Lower leg skin (tissue), 4 donors: Measurements from ENCODE around the gene ERCC2. TPM values are rescaled to one million over a fixed set of nuclear protein-coding genes. Genes with fewer than 3 reads are reported as not detected.

Source experiments
- DNase-seq, 2 donors: peaks; one replicate each; pipeline ENCODE4 v3.0.0-alpha.2; 2019; ENCODE audit warnings: low spot score in 2 of 2
- H3K4me3 ChIP-seq: fragments of 200-600 bp; sonication (generic); 2 replicates; pipeline ENCODE4 v1.5.1; 2017; ENCODE audit warnings: mild to moderate bottlenecking, low read depth; ENCODE audit not compliant: poor library complexity, severe bottlenecking
- POLR2A ChIP-seq, 2 donors: fragments of 450-650 bp; IDR thresholded peaks; one replicate each; pipeline ENCODE4 v1.6.1; 2016 to 2017; ENCODE audit warnings: antibody characterized with exemption in 2 of 2, mild to moderate bottlenecking in 1 of 2, moderate library complexity in 1 of 2
- WGBS, 2 donors: methylation state at CpG; one replicate each; pipeline ENCODE4 v1.1.5; 2018; 5-methylcytosine and 5-hydroxymethylcytosine counted together
- intact Hi-C: fragments of 100-400 bp; cut with DNase I; formaldehyde crosslinking; loops from one replicate; pipeline ENCODE4 v1.15.0; 2023; ENCODE audit warnings: low total_unique reads
- total RNA-seq, 4 donors: library from RNA; depleted of rRNA; stranded (reverse); fragments of >200 nt; gene quantifications; one replicate each; pipeline ENCODE4 v1.1.0, GENCODE V29; 2016
- TF ChIP-seq, protein P1 (sequence below), 3 donors: fragments of 450-650 bp; IDR thresholded peaks; one replicate each; pipeline ENCODE4 v1.5.1; 2016; ENCODE audit warnings: antibody characterized with exemption in 3 of 3, mild to moderate bottlenecking in 3 of 3, moderate library complexity in 2 of 3

ERCC2 gene
- total RNA-seq, 4 donors from 2014 or later = 8.5 to 22.4 (median 9.8) TPM

DNA sequence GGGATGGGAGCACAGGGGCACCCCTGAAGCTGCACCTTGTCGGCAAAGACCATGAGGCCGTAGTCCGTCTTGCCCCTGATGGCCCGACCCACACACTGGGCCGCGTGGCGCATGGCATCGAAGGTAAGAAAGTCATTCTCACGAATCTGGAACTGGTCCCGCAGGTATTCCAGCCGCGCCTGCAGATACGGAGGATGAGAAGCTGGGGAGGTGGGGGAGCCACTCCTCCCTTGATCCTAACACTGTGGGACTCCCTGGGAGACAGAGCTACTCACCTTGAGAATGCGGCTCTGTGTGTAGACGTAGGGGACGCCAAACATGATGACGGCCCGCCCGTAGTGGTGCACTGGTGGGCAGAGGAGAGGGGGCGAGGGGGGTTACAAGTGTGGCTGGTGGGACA, 17.9 kb downstream of the ERCC2 start:
- DNase-seq = no peak
- intact Hi-C loops = no loop called here
- TF ChIP-seq, protein P1, sequence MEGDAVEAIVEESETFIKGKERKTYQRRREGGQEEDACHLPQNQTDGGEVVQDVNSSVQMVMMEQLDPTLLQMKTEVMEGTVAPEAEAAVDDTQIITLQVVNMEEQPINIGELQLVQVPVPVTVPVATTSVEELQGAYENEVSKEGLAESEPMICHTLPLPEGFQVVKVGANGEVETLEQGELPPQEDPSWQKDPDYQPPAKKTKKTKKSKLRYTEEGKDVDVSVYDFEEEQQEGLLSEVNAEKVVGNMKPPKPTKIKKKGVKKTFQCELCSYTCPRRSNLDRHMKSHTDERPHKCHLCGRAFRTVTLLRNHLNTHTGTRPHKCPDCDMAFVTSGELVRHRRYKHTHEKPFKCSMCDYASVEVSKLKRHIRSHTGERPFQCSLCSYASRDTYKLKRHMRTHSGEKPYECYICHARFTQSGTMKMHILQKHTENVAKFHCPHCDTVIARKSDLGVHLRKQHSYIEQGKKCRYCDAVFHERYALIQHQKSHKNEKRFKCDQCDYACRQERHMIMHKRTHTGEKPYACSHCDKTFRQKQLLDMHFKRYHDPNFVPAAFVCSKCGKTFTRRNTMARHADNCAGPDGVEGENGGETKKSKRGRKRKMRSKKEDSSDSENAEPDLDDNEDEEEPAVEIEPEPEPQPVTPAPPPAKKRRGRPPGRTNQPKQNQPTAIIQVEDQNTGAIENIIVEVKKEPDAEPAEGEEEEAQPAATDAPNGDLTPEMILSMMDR (IDR thresholded peaks at IDR 0.05) = no peak
- TF ChIP-seq POLR2A (IDR thresholded peaks at IDR 0.05) = no peak
- 75 to 93% methylated on average over 20 of the region's 20 CpGs for WGBS, 2 donors
- H3K4me3 ChIP-seq = no peak overlapping the region

DNA sequence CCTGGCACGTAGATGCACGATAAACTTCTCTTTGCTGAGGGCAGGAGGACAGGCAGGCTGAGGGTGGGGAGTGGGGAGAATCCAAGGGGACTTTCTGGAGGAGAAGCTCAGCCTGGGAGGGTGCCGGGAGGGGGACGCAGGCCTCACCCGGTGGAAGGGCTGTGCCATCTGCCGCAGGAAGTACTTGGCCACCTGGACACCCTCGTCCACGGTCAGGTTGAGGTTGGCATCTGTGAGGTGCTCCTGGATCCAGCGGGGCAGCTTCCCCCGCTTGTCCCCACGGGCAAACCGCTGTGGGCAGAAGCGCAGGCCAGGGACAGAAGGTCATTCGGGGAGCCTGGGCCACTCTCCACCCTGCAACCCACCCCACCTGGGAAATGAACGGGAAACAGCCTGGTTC, 18.3 kb downstream of the ERCC2 start:
- intact Hi-C loops = no loop called here
- TF ChIP-seq, protein P1 (IDR thresholded peaks at IDR 0.05) = no peak
- TF ChIP-seq POLR2A (IDR thresholded peaks at IDR 0.05) = no peak
- H3K4me3 ChIP-seq = no peak overlapping the region
- no peak for DNase-seq
- WGBS, 2 donors = 88 to 94% methylated on average over 15 of the region's 15 CpGs

DNA sequence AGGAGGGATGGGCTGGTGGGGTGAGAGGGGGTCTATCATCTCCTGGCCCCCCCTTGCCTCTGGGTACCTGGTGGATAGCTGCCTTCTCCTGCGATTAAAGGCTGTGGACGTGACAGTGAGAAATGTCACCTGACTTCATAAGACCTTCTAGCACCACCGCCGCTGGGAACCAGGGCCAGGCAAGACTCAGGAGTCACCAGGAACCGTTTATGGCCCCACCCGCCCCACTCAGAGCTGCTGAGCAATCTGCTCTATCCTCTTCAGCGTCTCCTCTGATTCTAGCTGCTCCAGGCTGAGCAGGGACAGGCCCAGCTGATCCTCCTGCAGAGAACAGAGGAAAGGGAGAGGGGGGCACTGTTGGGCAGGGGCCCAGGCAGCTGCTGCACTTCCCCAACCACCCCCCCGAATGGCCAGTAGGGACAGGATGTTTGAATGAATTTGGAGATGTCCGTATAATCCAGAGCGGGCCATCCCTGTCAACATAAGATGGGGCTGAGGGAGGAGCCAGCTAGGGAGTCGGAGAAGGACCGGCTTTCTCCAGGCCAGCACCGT, 18.9 kb downstream of the ERCC2 start:
- TF ChIP-seq, protein P1 (IDR thresholded peaks at IDR 0.05) = no peak
- TF ChIP-seq POLR2A (IDR thresholded peaks at IDR 0.05) = no peak
- WGBS, 2 donors = 68 to 69% methylated on average over 13 of the region's 13 CpGs
- no peak for DNase-seq
- intact Hi-C loops = no loop called here
- no peak overlapping the region for H3K4me3 ChIP-seq

DNA sequence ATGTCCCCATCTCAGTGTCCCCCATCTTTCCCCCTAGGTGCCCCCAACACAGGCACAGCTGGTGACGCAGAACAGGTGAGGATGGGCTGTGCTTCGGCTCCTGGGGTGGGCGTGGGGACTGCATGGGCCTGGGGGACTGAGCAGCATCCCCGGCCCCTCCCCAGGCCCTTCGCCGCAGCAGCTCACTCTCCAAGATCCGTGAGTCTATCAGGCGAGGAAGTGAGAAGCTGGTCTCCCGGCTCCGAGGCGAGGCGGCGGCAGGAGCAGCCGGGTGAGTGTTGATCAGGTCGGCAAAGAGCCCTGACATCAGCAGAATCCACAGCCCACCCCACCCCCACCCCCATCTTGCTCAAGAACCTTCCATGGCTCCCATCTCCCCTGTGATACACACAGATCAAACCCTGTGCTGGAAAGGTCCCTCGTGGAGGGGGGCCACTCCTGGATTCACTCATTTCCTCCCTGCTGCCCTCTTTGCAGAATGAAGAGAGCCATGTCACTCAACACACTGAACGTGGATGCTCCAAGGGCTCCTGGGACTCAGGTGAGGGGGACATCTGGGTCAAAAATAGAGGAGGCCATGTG, 19.8 kb downstream of the ERCC2 start:
- intact Hi-C loops = no loop called here
- WGBS, 2 donors = 86 to 88% methylated on average over 6 to 17 of the region's 17 CpGs
- no peak overlapping the region for H3K4me3 ChIP-seq
- TF ChIP-seq, protein P1 (IDR thresholded peaks at IDR 0.05) = no peak
- TF ChIP-seq POLR2A (IDR thresholded peaks at IDR 0.05) = no peak
- DNase-seq = no peak

DNA sequence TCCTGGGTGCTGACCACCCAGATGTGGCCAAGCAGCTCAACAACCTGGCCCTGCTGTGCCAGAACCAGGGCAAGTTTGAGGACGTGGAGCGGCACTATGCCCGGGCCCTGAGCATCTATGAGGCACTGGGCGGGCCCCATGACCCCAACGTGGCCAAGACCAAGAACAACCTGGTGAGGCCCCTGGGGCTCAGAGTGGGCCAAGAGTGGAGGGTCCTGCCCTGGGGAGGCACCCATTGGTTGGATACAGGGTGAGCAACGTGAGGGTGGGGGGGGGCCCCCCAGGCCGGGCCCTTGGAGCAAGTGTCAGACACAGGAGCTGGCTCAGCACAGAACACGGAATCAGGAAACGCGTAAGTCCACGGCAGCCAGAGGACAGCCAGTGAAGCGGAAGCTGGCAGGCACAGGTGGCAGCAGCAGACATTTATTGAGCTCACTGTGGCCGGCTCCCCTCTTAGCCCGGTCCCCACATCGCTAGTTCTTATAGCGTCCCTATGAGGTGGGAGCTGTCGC, 20.9 kb downstream of the ERCC2 start:
- intact Hi-C loops = no loop called here
- TF ChIP-seq POLR2A (IDR thresholded peaks at IDR 0.05) = no peak
- TF ChIP-seq, protein P1 (IDR thresholded peaks at IDR 0.05) = no peak
- no peak overlapping the region for H3K4me3 ChIP-seq
- no peak for DNase-seq
- WGBS, 2 donors = 89 to 91% methylated on average over 12 to 17 of the region's 17 CpGs

DNA sequence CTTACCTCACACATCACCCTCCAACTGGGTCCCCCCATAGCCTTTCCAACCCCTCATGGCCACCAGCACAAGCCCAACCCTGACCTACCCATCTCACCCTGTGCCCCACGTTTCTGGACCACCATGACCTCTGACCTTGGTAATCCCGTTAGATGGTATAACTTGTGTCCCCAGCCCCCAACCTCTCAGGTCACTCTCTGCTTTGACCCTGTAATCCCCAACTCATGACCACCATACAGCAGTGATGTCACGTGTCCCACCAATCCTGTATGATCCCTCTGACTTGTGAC, 21.3 kb downstream of the ERCC2 start:
- DNase-seq = no peak
- TF ChIP-seq POLR2A (IDR thresholded peaks at IDR 0.05) = no peak
- TF ChIP-seq, protein P1 (IDR thresholded peaks at IDR 0.05) = no peak
- WGBS, 2 donors = 71 to 78% methylated on average over 3 of the region's 3 CpGs
- no peak overlapping the region for H3K4me3 ChIP-seq
- intact Hi-C loops = no loop called here
